Hematopoietic multipotent progenitor cell treated with erythropoietin and hydrocortisone succinate and interleukin-3 and kit ligand, for 17 days (in vitro differentiated cells): ENCODE data around the gene CRYAA.

Source experiments
- DNase-seq: peaks from one replicate; pipeline ENCODE4 v3.0.0-alpha.2; 2015; ENCODE audit warnings: low spot score

Gene CRYAA

GRCh38 chr21:43203591-43203990 is 34.8 kb downstream of the CRYAA start:
- DNase-seq, result no peak

- no peak for DNase-seq
These were observed 35.8 kb downstream of the CRYAA start for GRCh38 chr21:43204638-43205037.

GRCh38 chr21:43206231-43207042 is 37.6 kb downstream of the CRYAA start:
- DNase-seq, result no peak

- DNase-seq, result no peak
These were observed 38.2 kb downstream of the CRYAA start for GRCh38 chr21:43207043-43207315.

- no peak for DNase-seq
These were observed 39.1 kb downstream of the CRYAA start for GRCh38 chr21:43207868-43208267.

- no peak for DNase-seq
These were observed 39.9 kb downstream of the CRYAA start for GRCh38 chr21:43208561-43209332.

- no peak for DNase-seq
These were observed 41.0 kb downstream of the CRYAA start for GRCh38 chr21:43209575-43210453.

GRCh38 chr21:43210454-43211071 is 41.8 kb downstream of the CRYAA start:
- DNase-seq, result no peak

GRCh38 chr21:43211072-43211759 is 42.4 kb downstream of the CRYAA start:
- DNase-seq, result no peak

- no peak for DNase-seq
These were observed 42.9 kb downstream of the CRYAA start for GRCh38 chr21:43211760-43212115.
